HPDE6-E6E7 (cell line): ENCODE measurements around the gene KCNJ15.
A peak's percentile ranks its signal among the peaks of the same experiment; 100 is the strongest.

Experiments used
- DNase-seq: peaks from one replicate; pipeline ENCODE4 v3.0.0; 2011; ENCODE audit warnings: missing footprints; ENCODE audit errors: extremely low spot score

The KCNJ15 gene

DNA sequence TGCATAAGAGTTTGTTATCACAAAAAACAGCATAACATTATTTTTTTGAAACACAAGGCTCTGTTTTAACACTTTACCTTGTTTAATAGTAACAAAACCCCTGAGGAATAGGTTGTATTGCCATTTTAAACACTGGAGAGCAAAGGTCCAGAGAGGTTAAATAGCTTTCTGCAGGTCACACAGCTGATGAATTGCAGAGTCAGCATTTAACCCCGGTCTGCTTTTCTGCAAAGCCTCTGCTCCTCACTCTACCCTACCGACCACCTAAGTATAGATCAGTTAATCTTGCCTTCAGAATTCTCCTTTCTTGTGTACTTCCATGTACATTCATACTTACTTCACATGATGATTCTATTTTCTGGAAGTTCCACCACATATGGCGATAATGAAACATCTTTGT, 42.0 kb downstream of the KCNJ15 start:
- no peak for DNase-seq

DNA sequence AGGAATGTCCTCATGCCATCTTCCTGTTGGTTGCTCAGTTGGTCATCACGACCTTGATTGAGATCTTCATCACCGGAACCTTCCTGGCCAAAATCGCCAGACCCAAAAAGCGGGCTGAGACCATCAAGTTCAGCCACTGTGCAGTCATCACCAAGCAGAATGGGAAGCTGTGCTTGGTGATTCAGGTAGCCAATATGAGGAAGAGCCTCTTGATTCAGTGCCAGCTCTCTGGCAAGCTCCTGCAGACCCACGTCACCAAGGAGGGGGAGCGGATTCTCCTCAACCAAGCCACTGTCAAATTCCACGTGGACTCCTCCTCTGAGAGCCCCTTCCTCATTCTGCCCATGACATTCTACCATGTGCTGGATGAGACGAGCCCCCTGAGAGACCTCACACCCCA, 42.9 kb downstream of the KCNJ15 start:
- DNase-seq = no peak

GRCh38 chr21:38300141-38300578, 43.4 kb downstream of the KCNJ15 start:
- no peak for DNase-seq

- DNase-seq = no peak
Measured at GRCh38 chr21:38301321-38302214, 44.8 kb downstream of the KCNJ15 start.

DNA sequence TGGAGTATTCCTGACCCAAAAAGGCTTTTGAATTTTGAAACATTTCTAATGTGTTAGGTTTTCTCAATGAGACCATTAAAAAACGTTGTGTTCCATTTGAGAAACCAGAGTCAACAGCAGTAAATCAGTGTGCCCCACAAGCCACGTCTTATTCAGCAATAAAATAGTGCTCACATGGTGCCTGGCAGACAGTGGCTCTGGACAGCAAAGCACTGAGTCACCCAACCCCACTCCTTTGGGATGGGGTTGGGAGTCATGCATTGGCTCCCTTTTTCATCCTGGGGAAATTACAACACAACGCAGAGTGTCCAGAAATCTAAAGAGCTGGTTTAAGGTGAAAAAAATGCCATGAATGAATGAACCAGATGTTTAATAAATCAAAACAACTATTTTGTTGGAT, 46.5 kb downstream of the KCNJ15 start:
- peak; percentile 37 for DNase-seq

- no peak for DNase-seq
Measured at GRCh38 chr21:38306433-38307141, 49.8 kb downstream of the KCNJ15 start.

- DNase-seq = no peak
Measured at GRCh38 chr21:38307771-38308531, 51.2 kb downstream of the KCNJ15 start.

DNA sequence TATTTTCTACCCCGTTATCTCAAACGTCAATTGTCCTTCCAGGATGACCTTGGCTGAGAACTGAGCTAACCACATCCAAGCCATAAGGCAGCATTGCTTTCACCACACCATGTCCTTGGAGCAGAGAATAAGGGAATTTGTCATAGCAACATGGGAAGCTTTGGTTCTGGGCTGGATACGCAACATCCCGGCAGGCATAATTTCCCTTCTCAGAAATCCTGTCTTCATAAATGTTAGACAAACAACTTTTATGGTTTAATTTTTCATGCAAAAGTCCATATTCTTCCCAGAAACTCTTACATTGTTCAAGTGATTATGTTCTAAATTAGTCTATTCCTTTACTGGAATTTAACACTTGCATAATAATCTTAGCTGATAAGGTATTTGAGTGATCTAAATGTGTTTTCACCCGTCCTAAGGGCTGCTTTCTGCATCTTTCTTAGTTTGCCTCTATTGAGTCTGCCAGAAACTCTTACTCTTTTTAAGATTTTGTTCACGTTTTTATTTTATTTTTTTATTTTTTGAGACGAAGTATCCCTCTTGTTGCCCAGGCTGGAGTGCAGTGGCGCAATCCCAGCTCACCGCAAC, 51.8 kb downstream of the KCNJ15 start:
- no peak for DNase-seq

DNA sequence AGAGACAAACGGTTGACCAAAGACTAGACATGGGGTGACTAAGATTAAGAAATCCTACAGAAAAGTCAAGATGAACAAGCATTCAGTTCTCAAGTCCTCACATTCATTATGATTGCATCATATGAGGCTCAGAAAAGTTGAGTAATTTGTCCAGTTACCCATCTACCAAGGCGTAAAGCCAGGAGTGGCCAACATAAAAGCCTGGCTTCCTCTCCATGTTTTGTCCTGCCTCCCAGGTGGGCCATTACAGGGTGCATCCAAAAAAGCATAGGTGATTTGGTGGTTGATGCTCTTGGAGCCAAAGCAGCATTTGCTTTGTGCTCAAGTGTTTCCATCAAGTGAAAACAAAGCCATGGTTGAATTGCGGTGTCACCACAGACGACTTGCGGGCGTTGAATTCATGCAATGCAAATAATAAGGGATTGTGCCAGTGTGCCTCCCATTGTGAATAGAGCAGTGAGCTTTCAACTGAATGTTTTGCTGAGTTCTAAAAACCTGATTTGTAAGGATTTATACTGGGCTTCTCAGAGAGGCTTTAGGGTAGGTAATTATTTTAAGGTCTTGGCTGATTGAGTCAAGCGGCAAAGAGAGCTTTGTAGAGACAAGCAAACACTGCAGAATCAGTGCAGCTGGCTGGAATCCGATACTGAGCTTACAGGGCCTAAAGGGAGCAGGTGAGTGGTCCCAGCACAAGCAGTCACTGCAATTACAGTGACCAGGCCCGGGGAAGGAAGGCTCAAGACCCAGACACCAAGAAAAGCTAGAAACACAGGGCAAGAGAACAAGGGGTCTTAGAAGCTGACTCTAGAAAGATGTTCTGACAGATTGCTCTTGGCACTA, 54.1 kb downstream of the KCNJ15 start:
- DNase-seq = no peak

- no peak for DNase-seq
Measured at GRCh38 chr21:38311765-38312164, 55.0 kb downstream of the KCNJ15 start.

- no peak for DNase-seq
Measured at GRCh38 chr21:38312822-38313221, 56.0 kb downstream of the KCNJ15 start.

DNA sequence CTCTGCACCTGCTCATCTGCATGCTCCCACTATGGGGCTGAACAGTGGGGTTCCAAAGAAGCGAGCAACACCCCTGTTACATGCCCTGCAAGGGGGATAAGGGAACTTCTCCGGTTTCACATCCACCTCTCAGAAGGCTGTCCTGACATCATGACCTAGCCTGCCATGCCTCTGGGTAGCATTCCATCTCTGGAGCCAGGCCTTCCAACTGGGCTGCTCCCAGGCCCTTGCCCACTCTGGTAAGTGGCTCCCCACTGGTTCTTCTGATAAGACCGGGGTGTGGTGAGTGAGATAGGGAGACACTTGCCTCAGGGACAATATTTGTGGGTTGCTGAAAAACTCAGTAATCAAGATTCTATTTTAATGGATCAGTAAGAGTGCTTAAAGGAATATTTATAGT, 57.8 kb downstream of the KCNJ15 start:
- no peak for DNase-seq

GRCh38 chr21:38315122-38315521, 58.3 kb downstream of the KCNJ15 start:
- DNase-seq = no peak

DNA sequence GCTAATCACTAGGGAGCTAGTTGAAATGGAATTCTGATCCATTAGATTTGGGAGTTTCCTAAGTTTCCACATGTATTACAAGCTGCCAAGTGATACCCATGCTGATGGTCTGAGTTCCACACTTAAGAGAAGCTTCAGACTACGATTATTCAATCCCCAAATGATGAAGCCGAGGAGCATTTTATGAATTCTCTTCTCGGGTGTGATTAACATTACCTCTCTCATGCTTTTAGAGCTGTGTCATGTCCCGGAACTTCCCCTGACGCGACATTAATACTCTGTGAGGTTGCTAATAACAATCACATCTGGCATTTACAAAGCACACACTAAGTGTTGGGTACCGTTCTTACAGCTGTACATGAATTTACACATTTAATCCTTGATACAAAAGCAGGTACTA, 63.0 kb downstream of the KCNJ15 start:
- no peak for DNase-seq

DNA sequence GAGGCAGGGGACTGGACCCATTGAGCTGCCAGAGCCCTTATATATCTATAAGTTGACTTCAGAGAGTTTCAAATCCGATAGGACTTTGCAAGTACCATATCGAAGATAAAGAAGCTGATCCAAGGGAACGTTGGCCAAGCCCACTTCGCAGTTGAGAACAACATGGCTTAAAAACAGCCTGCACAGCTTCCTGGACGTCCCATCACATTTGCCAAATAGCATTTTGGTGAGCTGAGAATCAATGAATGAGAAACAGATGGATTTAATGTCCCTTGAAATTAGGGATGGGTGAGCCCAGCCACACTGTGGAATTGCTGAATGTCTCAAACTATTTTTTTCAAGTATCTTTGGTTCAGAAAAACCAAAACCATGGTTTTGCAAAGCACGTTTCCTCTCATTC, 64.8 kb downstream of the KCNJ15 start:
- DNase-seq = no peak

DNA sequence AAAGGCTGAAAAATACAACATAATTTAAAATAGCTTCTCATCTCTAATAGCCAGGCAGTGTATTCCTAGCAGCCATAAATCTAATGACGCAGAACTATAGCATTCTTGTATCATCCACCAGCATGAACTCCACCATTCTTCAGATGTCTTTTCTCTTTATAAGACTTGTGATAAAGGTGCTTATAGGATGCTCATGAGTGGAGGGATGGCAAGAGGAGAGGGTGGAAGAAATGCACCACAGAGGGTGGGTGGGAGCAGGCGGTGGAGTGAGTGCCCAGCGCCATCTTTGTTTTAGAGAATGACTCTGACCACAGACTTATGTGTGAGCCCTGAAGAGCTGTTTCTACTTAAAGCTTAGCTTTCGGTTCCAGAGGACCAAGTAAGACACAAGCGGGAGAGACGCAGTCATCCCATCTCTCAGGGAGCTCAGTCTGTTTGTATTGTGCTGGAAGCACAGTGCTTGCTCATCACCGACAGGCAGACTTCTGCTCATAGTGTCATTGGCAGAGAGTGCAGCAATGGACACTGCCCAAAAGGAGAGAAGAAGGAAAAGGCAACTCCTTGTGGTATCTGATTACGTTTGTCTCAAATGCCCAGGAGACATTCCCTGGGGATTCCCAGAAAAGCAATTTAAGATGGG, 65.6 kb downstream of the KCNJ15 start:
- no peak for DNase-seq

- DNase-seq = no peak
Measured at GRCh38 chr21:38323721-38324531, 67.1 kb downstream of the KCNJ15 start.

DNA sequence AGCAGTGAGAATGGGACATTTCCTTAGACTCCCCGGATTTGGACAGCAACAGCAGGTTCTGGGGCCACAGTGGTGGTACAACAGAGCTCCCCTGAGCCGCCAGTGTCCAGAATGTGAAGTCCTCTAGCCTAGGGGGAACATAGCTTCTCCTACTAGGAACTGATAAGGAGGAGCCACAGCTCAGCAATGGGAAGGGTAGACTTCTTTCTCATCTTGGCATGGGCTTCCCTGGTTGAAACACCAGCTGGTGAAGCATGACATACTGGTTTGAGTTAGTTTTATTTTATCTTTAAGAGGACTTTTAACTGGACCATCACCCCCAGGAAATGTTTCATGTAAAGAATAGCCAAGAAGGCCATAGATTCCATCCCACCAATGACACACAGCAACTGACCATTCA, 68.4 kb downstream of the KCNJ15 start:
- no peak for DNase-seq

- DNase-seq = no peak
Measured at GRCh38 chr21:38325731-38326420, 69.1 kb downstream of the KCNJ15 start.
